ENCODE results near the gene SPINT2. TPM values are rescaled to one million over a fixed set of nuclear protein-coding genes. Genes with fewer than 3 reads are reported as not detected.

Gene SPINT2
- total and polyA plus RNA-seq, 11 donors = 3.5 to 27.7 (median 14.6) TPM

GRCh38 chr19:38319421-38320258, 55.3 kb downstream of the SPINT2 start, which contains the start of gene KCNK6:
Gene KCNK6, plus strand, starts transcription at chr19:38319845. Its CDS starts 106 bp downstream, at chr19:38319951.
- peak within 1 kb of the TSS; percentile 11 to 94 (median 81) for H3K27ac ChIP-seq
- peak; percentile 57 to 79 (median 63) for DNase-seq
- peaks cover 0 to 15% (median 5%) of the 10 kb centered on the region in 9 donors for H3K36me3 ChIP-seq
- TF ChIP-seq, protein P1, sequence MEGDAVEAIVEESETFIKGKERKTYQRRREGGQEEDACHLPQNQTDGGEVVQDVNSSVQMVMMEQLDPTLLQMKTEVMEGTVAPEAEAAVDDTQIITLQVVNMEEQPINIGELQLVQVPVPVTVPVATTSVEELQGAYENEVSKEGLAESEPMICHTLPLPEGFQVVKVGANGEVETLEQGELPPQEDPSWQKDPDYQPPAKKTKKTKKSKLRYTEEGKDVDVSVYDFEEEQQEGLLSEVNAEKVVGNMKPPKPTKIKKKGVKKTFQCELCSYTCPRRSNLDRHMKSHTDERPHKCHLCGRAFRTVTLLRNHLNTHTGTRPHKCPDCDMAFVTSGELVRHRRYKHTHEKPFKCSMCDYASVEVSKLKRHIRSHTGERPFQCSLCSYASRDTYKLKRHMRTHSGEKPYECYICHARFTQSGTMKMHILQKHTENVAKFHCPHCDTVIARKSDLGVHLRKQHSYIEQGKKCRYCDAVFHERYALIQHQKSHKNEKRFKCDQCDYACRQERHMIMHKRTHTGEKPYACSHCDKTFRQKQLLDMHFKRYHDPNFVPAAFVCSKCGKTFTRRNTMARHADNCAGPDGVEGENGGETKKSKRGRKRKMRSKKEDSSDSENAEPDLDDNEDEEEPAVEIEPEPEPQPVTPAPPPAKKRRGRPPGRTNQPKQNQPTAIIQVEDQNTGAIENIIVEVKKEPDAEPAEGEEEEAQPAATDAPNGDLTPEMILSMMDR (IDR thresholded peaks at IDR 0.05) = peak in 1 of 12 donors; percentile 15
- TF ChIP-seq POLR2A (IDR thresholded peaks at IDR 0.05) = peak in 1 of 2 donors; percentile 44
- no peaks in the 10 kb centered on the region for H3K9me3 ChIP-seq
- WGBS, 4 donors = 4 to 13% (median 6%) methylated on average over 30 to 76 of the region's 76 CpGs
- ATAC-seq = peak in 2 of 4 donors; percentile 0 to 7
- intact Hi-C loops (cut with DNase I) = loop anchor here in 8 of 10 donors (2.0 to 10.0 kb wide), 8 partner anchors 37 to 412 kb away; partner anchors contain the start of genes PPP1R14A (in 2 of the 8), SIPA1L3 (in 1 of the 8) and WDR87 (in 1 of the 8)
- H3K4me1 ChIP-seq = peaks cover 0 to 84% (median 46%) of the 10 kb centered on the region in 12 donors
- no peaks in the 10 kb centered on the region for H3K27me3 ChIP-seq
- peak within 1 kb of the TSS; percentile 48 to 84 (median 76) for H3K4me3 ChIP-seq

- intact Hi-C loops (cut with DNase I) = loop anchor here in 6 of 10 donors (1.0 to 10.0 kb wide), 6 partner anchors 43 to 414 kb away; partner anchors contain the start of genes PPP1R14A (in 1 of the 6), SIPA1L3 (in 1 of the 6) and WDR87 (in 1 of the 6)
- WGBS, 4 donors = 86 to 100% (median 90%) methylated on average over 2 to 3 of the region's 3 CpGs
- DNase-seq (no peak), ATAC-seq (no peak)
- peaks cover 0 to 28% (median 12%) of the 10 kb centered on the region in 9 donors for H3K36me3 ChIP-seq
- peak overlapping the region in 11 of 12 donors; percentile 58 to 94 (median 83) for H3K27ac ChIP-seq
- no peaks in the 10 kb centered on the region for H3K27me3 ChIP-seq
- H3K9me3 ChIP-seq = no peaks in the 10 kb centered on the region
- TF ChIP-seq, protein P1 (IDR thresholded peaks at IDR 0.05) = no peak
- TF ChIP-seq POLR2A (IDR thresholded peaks at IDR 0.05) = no peak
- peak overlapping the region in 9 of 12 donors; percentile 63 to 84 (median 79) for H3K4me3 ChIP-seq
- H3K4me1 ChIP-seq = peaks cover 0 to 75% (median 41%) of the 10 kb centered on the region in 12 donors
Measured at GRCh38 chr19:38320969-38321339, 56.6 kb downstream of the SPINT2 start.

- intact Hi-C loops (cut with DNase I) = loop anchor here in 6 of 10 donors (1.0 to 10.0 kb wide), 6 partner anchors 43 to 414 kb away; partner anchors contain the start of genes PPP1R14A (in 1 of the 6), SIPA1L3 (in 1 of the 6) and WDR87 (in 1 of the 6)
- Histone ChIP-seq H3K27ac (peak overlapping the region in 11 of 12 donors; percentile 58 to 94 (median 83)), H3K36me3 (peaks cover 0 to 35% (median 19%) of the 10 kb centered on the region in 9 donors), H3K9me3 (no peaks in the 10 kb centered on the region), H3K4me1 (peaks cover 0 to 68% (median 35%) of the 10 kb centered on the region in 12 donors), H3K4me3 (peak overlapping the region in 4 of 12 donors; percentile 10 to 80 (median 46)), H3K27me3 (no peaks in the 10 kb centered on the region)
- TF ChIP-seq POLR2A (IDR thresholded peaks at IDR 0.05) = peak in 1 of 2 donors; percentile 17
- TF ChIP-seq, protein P1 (IDR thresholded peaks at IDR 0.05) = peak in 1 of 12 donors; percentile 5
- peak; percentile 78 to 91 (median 84) for DNase-seq
- peak; percentile 84 to 91 (median 88) for ATAC-seq
- WGBS, 4 donors = 30 to 42% (median 36%) methylated on average over 10 to 11 of the region's 11 CpGs
Measured at GRCh38 chr19:38321646-38322196, 57.3 kb downstream of the SPINT2 start.
